ENCODE results near the gene S100A1. TPM values are rescaled to one million over a fixed set of nuclear protein-coding genes. Genes with fewer than 3 reads are reported as not detected.

S100A1 gene
- total RNA-seq, 1 experiment from 2014 or later = not detected

DNA sequence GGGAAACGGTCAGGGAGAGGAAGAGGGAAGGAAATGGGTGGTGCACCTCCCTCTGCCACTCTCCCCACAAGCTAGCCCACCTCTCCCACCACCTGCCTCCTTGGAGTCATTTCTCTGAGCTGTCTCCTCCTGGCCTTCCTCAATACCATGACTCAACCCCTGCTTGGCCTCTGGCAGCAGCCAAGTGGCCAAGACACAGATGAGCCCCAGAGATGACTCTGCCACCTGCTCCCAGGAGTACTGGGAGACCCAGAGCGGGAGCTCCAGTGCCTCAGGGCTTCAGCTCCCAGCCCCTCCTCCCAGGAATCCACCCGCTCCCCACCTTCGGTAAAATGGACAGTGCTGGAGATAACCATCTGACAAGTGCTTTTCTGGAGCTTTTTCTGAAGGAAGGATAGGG, 17.9 kb upstream of the S100A1 start:
- Histone ChIP-seq H3K27ac (ENCODE audit: low read depth, low read length, poor library complexity, severe bottlenecking) (no peak overlapping the region), H3K4me1 (ENCODE audit: insufficient read depth, low read length, poor library complexity, severe bottlenecking) (no peaks in the 10 kb centered on the region), H3K36me3 (ENCODE audit: insufficient read depth, low read length, poor library complexity, severe bottlenecking) (no peaks in the 10 kb centered on the region), H3K4me3 (ENCODE audit: low read depth, low read length, poor library complexity, severe bottlenecking) (no peak overlapping the region), H3K27me3 (replicated peaks; ENCODE audit: insufficient read depth, low read depth, low read length, poor library complexity) (no peaks in the 10 kb centered on the region), H3K9me3 (ENCODE audit: low read depth, low read length, poor library complexity, severe bottlenecking) (no peaks in the 10 kb centered on the region)
- BruUV-seq (replicated peaks) = no TSS peak
- no peak for TF ChIP-seq EZH2 (IDR thresholded peaks at IDR 0.05; ENCODE audit: borderline replicate concordance, low read depth, low read length, poor library complexity, severe bottlenecking)
- TF ChIP-seq, protein P1, sequence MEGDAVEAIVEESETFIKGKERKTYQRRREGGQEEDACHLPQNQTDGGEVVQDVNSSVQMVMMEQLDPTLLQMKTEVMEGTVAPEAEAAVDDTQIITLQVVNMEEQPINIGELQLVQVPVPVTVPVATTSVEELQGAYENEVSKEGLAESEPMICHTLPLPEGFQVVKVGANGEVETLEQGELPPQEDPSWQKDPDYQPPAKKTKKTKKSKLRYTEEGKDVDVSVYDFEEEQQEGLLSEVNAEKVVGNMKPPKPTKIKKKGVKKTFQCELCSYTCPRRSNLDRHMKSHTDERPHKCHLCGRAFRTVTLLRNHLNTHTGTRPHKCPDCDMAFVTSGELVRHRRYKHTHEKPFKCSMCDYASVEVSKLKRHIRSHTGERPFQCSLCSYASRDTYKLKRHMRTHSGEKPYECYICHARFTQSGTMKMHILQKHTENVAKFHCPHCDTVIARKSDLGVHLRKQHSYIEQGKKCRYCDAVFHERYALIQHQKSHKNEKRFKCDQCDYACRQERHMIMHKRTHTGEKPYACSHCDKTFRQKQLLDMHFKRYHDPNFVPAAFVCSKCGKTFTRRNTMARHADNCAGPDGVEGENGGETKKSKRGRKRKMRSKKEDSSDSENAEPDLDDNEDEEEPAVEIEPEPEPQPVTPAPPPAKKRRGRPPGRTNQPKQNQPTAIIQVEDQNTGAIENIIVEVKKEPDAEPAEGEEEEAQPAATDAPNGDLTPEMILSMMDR (conservative IDR thresholded peaks at IDR 0.05; ENCODE audit: low read depth, low read length) = no peak
- DNase-seq (ENCODE audit: low spot score) = no peak
- ChIA-PET CTCF (no interaction called here), POLR2A (ENCODE audit: low non-redundant PET) (no interaction called here)
- intact Hi-C loops (cut with micrococcal nuclease; ENCODE audit: unreplicated experiment) = no loop called here

GRCh38 chr1:153610811-153611301, 17.4 kb upstream of the S100A1 start:
- CTCF ChIA-PET = interaction anchor here (0.6 kb wide), 1 partner anchor 334 kb away, joined by 4 read pairs; no protein-coding TSS in a partner anchor
- no peak for DNase-seq (ENCODE audit: low spot score)
- no peaks in the 10 kb centered on the region for H3K4me1 ChIP-seq (ENCODE audit: insufficient read depth, low read length, poor library complexity, severe bottlenecking)
- BruUV-seq (replicated peaks) = no TSS peak
- H3K27ac ChIP-seq (ENCODE audit: low read depth, low read length, poor library complexity, severe bottlenecking) = no peak overlapping the region
- H3K9me3 ChIP-seq (ENCODE audit: low read depth, low read length, poor library complexity, severe bottlenecking) = no peaks in the 10 kb centered on the region
- H3K4me3 ChIP-seq (ENCODE audit: low read depth, low read length, poor library complexity, severe bottlenecking) = no peak overlapping the region
- POLR2A ChIA-PET (ENCODE audit: low non-redundant PET) = interaction anchor here (0.6 kb wide), 1 partner anchor 1654 kb away, joined by 6 read pairs; no protein-coding TSS in a partner anchor
- TF ChIP-seq, protein P1 (conservative IDR thresholded peaks at IDR 0.05; ENCODE audit: low read depth, low read length) = no peak
- no peak for TF ChIP-seq EZH2 (IDR thresholded peaks at IDR 0.05; ENCODE audit: borderline replicate concordance, low read depth, low read length, poor library complexity, severe bottlenecking)
- intact Hi-C loops (cut with micrococcal nuclease; ENCODE audit: unreplicated experiment) = no loop called here
- no peaks in the 10 kb centered on the region for H3K27me3 ChIP-seq (replicated peaks; ENCODE audit: insufficient read depth, low read depth, low read length, poor library complexity)
- H3K36me3 ChIP-seq (ENCODE audit: insufficient read depth, low read length, poor library complexity, severe bottlenecking) = no peaks in the 10 kb centered on the region

GRCh38 chr1:153611356-153611755, 16.9 kb upstream of the S100A1 start:
- ChIA-PET CTCF (interaction anchor here (0.6 kb wide), 1 partner anchor 334 kb away, joined by 4 read pairs; no protein-coding TSS in a partner anchor), POLR2A (ENCODE audit: low non-redundant PET) (interaction anchor here (0.6 kb wide), 1 partner anchor 1653 kb away, joined by 6 read pairs; no protein-coding TSS in a partner anchor)
- Histone ChIP-seq H3K4me1 (ENCODE audit: insufficient read depth, low read length, poor library complexity, severe bottlenecking) (no peaks in the 10 kb centered on the region), H3K9me3 (ENCODE audit: low read depth, low read length, poor library complexity, severe bottlenecking) (no peaks in the 10 kb centered on the region), H3K36me3 (ENCODE audit: insufficient read depth, low read length, poor library complexity, severe bottlenecking) (no peaks in the 10 kb centered on the region), H3K4me3 (ENCODE audit: low read depth, low read length, poor library complexity, severe bottlenecking) (no peak overlapping the region), H3K27me3 (replicated peaks; ENCODE audit: insufficient read depth, low read depth, low read length, poor library complexity) (no peaks in the 10 kb centered on the region), H3K27ac (ENCODE audit: low read depth, low read length, poor library complexity, severe bottlenecking) (no peak overlapping the region)
- no peak for DNase-seq (ENCODE audit: low spot score)
- BruUV-seq (replicated peaks) = no TSS peak
- intact Hi-C loops (cut with micrococcal nuclease; ENCODE audit: unreplicated experiment) = no loop called here
- TF ChIP-seq EZH2 (IDR thresholded peaks at IDR 0.05; ENCODE audit: borderline replicate concordance, low read depth, low read length, poor library complexity, severe bottlenecking) = no peak
- TF ChIP-seq, protein P1 (conservative IDR thresholded peaks at IDR 0.05; ENCODE audit: low read depth, low read length) = no peak

Measured in A673 (cell line).